Hepatocyte (in vitro differentiated cells): ENCODE data around the gene SGMS1.

Source experiments
- CTCF ChIP-seq: fragments of 200-600 bp; sonication (generic); IDR thresholded peaks from 2 replicates; pipeline ENCODE4 v1.5.1; 2016; ENCODE audit warnings: antibody characterized with exemption, mild to moderate bottlenecking; ENCODE audit not compliant: poor library complexity
- EZH2 ChIP-seq: fragments of 200-600 bp; sonication (generic); IDR thresholded peaks from 2 replicates; pipeline ENCODE4 v1.6.1; 2016; ENCODE audit warnings: antibody characterized with exemption, mild to moderate bottlenecking, borderline replicate concordance

DNA sequence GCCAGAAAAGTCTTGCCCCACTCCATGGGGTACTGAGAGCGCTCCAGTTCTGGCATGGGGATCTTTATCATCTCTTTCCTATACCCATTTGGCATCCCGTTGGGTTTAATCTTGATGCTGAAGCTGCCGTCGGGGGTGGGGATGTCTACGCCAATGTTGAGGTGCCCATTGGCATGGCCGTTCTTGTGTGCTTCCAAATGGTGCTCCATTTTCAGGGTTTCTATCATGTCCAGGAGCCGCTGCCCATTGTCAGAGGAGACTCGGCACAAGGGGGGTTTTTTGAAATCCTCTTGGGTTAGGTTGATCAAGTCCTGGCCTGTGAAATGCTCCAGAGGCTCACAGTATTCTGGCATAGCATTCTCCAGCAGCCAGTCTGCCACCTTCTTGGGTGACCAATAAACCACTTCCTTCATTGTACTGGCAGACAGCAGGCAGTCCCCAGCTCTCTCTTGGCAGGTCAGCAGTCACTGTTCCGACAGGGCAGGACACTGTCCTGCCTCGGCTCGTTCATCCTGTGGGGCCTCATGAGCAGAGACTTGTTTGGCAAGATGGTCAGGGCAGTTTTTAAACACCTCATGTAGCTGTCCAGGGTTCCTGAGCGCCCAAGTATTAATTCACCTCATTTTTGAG, 279.9 kb downstream of the SGMS1 start:
- TF ChIP-seq CTCF (no peak), EZH2 (no peak)
